Gastroesophageal sphincter (tissue), 4 donors: ENCODE data around the gene TLR6. TPM values are rescaled to one million over a fixed set of nuclear protein-coding genes. Genes with fewer than 3 reads are reported as not detected.

ENCODE experiments used
- ATAC-seq: fragments of 150-250 bp; one replicate; pipeline ENCODE4 v1.9.1; 2016; ENCODE audit warnings: mild to moderate bottlenecking, moderate library complexity
- H3K27ac ChIP-seq, 4 donors: fragments of 200-600 bp; sonication (generic) in 3 of 4; 1 replicate in 3 of 4; 2 replicates in 1 of 4; pipeline ENCODE4 v1.5.1; 2016 to 2019
- H3K27me3 ChIP-seq: fragments of 200-600 bp; sonication (generic); one replicate; pipeline ENCODE4 v1.5.1; 2019
- H3K36me3 ChIP-seq, 2 donors: fragments of 200-600 bp; sonication (generic); one replicate each; pipeline ENCODE4 v1.5.1; 2019; ENCODE audit warnings: control low read depth in 1 of 2
- H3K4me1 ChIP-seq, 3 donors: fragments of 200-600 bp; sonication (generic); 1 replicate in 2 of 3; 2 replicates in 1 of 3; pipeline ENCODE4 v1.5.1; 2016 to 2019; ENCODE audit warnings: control low read depth in 2 of 3
- H3K4me3 ChIP-seq, 2 donors: fragments of 200-600 bp; sonication (generic); one replicate each; pipeline ENCODE4 v1.5.1; 2019; ENCODE audit warnings: mild to moderate bottlenecking in 1 of 2, moderate library complexity in 1 of 2
- H3K9me3 ChIP-seq, 3 donors: fragments of 200-600 bp; sonication (generic); one replicate each; pipeline ENCODE4 v1.5.1; 2017 to 2019; ENCODE audit warnings: control low read depth in 2 of 3
- EP300 ChIP-seq: sonication (generic); formaldehyde crosslinking; IDR thresholded peaks from one replicate; pipeline ENCODE4 v1.6.1; 2017; ENCODE audit warnings: antibody characterized with exemption, mild to moderate bottlenecking
- POLR2A ChIP-seq, 2 donors: fragments of 450-650 bp; IDR thresholded peaks; one replicate each; pipeline ENCODE4 v1.6.1; 2017; ENCODE audit warnings: antibody characterized with exemption in 2 of 2, mild to moderate bottlenecking in 2 of 2, moderate library complexity in 1 of 2
- POLR2AphosphoS5 ChIP-seq: sonication (generic); formaldehyde crosslinking; IDR thresholded peaks from one replicate; pipeline ENCODE4 v1.6.1; 2017; ENCODE audit warnings: antibody characterized with exemption
- WGBS, 2 donors: methylation state at CpG; one replicate each; pipeline ENCODE4 v1.1.5; 2018; ENCODE audit warnings: low coverage in 1 of 2; 5-methylcytosine and 5-hydroxymethylcytosine counted together
- total RNA-seq, 4 donors: library from RNA; depleted of rRNA; stranded (reverse); fragments of >200 nt; gene quantifications; one replicate each; pipeline ENCODE4 v1.1.0, GENCODE V29; 2016
- TF ChIP-seq, protein P1 (sequence below), 4 experiments: fragments of 200-600 bp in 2 of 4; fragments of 450-650 bp in 2 of 4; sonication (generic) in 1 of 4; IDR thresholded peaks; one replicate each; pipeline ENCODE4 v1.5.1; 2017 to 2019; ENCODE audit warnings: antibody characterized with exemption in 4 of 4, mild to moderate bottlenecking in 2 of 4, moderate library complexity in 2 of 4

TLR6 gene
- total RNA-seq, 4 donors from 2014 or later, result 1.4 to 2.4 (median 2.0) TPM

DNA sequence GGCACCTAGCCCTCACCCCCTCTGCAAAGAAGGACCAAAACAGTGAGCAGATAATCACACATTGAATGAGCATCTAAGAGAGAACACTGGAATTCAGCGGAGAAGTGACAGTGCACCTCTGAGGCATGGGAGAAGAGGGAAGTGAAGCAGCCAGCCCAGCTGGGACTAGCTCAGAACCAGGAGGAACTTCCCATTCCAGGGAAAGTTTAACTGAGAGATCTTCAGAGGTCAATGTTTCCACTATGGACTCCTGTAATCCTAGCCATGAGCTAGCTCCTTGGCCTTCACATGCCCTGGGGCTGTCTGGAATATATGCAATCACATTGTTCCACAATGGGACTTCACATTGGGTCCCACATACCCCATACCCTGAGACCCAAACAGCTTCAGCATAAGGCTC, 24.4 kb downstream of the TLR6 start:
- Histone ChIP-seq H3K27me3 (no peaks in the 10 kb centered on the region), H3K9me3 (peaks cover 0 to 30% (median 1%) of the 10 kb centered on the region in 3 donors), H3K27ac (no peak overlapping the region), H3K36me3 (no peaks in the 10 kb centered on the region), H3K4me3 (no peak overlapping the region), H3K4me1 (no peaks in the 10 kb centered on the region)
- no peak for TF ChIP-seq EP300
- no peak for TF ChIP-seq POLR2A (IDR thresholded peaks at IDR 0.05)
- TF ChIP-seq, protein P1, sequence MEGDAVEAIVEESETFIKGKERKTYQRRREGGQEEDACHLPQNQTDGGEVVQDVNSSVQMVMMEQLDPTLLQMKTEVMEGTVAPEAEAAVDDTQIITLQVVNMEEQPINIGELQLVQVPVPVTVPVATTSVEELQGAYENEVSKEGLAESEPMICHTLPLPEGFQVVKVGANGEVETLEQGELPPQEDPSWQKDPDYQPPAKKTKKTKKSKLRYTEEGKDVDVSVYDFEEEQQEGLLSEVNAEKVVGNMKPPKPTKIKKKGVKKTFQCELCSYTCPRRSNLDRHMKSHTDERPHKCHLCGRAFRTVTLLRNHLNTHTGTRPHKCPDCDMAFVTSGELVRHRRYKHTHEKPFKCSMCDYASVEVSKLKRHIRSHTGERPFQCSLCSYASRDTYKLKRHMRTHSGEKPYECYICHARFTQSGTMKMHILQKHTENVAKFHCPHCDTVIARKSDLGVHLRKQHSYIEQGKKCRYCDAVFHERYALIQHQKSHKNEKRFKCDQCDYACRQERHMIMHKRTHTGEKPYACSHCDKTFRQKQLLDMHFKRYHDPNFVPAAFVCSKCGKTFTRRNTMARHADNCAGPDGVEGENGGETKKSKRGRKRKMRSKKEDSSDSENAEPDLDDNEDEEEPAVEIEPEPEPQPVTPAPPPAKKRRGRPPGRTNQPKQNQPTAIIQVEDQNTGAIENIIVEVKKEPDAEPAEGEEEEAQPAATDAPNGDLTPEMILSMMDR (IDR thresholded peaks at IDR 0.05), result no peak
- 67% methylated on average over 1 of the region's 1 CpG; no CpG with 5 or more reads in 1 of the 2 donors for WGBS, 2 donors
- no peak for ATAC-seq

DNA sequence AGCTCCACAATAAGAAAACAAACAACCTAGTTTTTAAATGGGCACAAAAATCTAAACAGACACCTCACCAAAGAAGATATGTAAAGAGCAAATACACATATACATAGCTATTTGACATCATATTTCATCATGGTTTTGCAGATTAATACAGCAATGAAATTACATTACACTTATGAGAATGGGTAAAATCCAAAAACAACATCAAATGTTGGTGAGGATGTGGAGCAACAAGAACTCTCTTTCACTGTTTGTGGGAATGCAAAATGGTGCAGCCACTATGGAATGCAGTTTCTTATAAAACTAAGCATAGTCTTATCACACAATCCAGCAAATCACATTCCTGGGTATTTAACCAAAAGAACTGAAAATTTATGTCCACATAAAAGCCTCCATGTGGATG, 25.0 kb downstream of the TLR6 start:
- no peak for ATAC-seq
- no peaks in the 10 kb centered on the region for H3K36me3 ChIP-seq
- H3K27ac ChIP-seq, result no peak overlapping the region
- no peaks in the 10 kb centered on the region for H3K27me3 ChIP-seq
- peaks cover 0 to 24% (median 0%) of the 10 kb centered on the region in 3 donors for H3K9me3 ChIP-seq
- no peaks in the 10 kb centered on the region for H3K4me1 ChIP-seq
- TF ChIP-seq POLR2AphosphoS5 (no peak), POLR2A (IDR thresholded peaks at IDR 0.05) (no peak), EP300 (no peak)
- TF ChIP-seq, protein P1 (IDR thresholded peaks at IDR 0.05), result no peak
- H3K4me3 ChIP-seq, result no peak overlapping the region

DNA sequence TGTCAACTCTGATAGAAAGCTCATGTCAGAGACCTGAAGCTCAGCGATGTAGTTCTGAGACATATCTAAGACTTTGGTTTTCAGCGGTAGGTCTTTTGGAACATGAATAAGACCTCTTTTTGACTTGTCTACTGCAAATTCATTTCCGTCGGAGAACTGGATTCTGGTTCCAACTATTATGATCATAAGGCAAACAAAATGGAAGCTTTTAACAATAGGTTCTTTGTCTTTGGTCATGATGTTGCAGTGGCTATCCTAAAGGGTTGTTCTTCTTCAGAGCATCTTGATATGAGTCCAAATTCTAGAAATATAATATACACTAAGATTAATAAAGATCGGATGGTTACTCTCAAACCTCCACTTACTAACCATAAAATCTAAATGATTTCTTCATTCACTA, 27.4 kb downstream of the TLR6 start:
- WGBS, 2 donors, result 86 to 87% methylated on average over 5 of the region's 5 CpGs

DNA sequence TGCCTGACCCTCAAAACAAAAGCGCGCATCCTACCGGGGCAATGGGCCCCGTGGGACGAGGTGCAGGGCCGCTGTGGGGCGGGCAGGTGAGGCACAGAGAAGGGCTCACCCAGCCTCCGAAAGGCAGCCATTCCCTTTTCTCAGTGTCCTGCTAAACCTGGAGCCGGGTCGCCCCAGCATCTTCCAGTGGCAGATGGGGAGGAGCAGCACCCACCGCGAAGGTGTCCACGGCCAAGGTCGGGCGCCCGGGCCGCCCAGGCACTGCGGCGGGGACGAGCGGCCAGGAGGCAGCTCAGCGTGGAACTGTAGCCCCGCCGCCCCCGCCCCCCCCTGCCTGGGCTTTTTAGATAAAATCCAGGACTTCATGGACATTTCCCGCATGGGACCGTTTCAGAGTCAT, 32.9 kb downstream of the TLR6 start:
- Histone ChIP-seq H3K9me3 (no peaks in the 10 kb centered on the region), H3K4me3 (no peak overlapping the region), H3K4me1 (no peaks in the 10 kb centered on the region), H3K27ac (no peak overlapping the region), H3K27me3 (no peaks in the 10 kb centered on the region), H3K36me3 (no peaks in the 10 kb centered on the region)
- no peak for TF ChIP-seq POLR2A (IDR thresholded peaks at IDR 0.05)
- TF ChIP-seq, protein P1 (IDR thresholded peaks at IDR 0.05), result no peak
- no peak for TF ChIP-seq POLR2AphosphoS5
- no peak for TF ChIP-seq EP300
- WGBS, 2 donors, result no CpG with 5 or more reads among the region's 27 CpGs
- ATAC-seq, result no peak

More for the DNA sequence above, 27.4 kb downstream of the TLR6 start:
- H3K4me3 ChIP-seq, result no peak overlapping the region
- TF ChIP-seq POLR2A (IDR thresholded peaks at IDR 0.05) (no peak), POLR2AphosphoS5 (no peak), EP300 (no peak)
- TF ChIP-seq, protein P1 (IDR thresholded peaks at IDR 0.05), result no peak
- ATAC-seq, result no peak
- peaks cover 0 to 3% (median 0%) of the 10 kb centered on the region in 3 donors for H3K9me3 ChIP-seq
- no peaks in the 10 kb centered on the region for H3K4me1 ChIP-seq
- no peak overlapping the region for H3K27ac ChIP-seq
- H3K27me3 ChIP-seq, result no peaks in the 10 kb centered on the region
- no peaks in the 10 kb centered on the region for H3K36me3 ChIP-seq

DNA sequence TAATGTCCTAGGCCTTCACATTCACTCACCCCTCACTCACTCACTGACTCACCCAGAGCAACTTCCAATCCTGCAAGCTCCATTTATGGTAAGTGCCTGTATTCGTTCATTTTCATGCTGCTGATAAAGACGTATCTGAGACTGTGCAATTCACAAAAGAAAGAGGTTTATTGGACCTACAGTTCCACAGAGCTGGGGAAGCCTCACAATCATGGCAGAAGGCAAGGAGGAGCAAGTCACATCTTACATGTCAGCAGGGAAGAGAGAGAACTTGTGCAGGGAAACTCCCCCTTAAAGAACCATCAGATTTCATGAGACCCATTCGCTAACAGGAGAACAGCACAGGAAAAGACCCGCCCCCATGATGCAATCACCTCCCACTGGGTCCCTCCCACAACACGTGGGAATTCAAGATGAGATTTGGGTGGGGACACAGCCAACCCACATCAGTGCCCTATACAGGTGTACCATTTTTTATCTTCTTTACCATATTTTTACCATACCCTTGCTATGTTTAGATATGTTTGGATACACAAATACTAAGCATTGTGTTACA, 33.8 kb downstream of the TLR6 start:
- no peak for TF ChIP-seq POLR2A (IDR thresholded peaks at IDR 0.05)
- TF ChIP-seq POLR2AphosphoS5, result no peak
- TF ChIP-seq, protein P1 (IDR thresholded peaks at IDR 0.05), result no peak
- no peak for TF ChIP-seq EP300
- Histone ChIP-seq H3K4me1 (no peaks in the 10 kb centered on the region), H3K9me3 (no peaks in the 10 kb centered on the region), H3K36me3 (no peaks in the 10 kb centered on the region), H3K27me3 (no peaks in the 10 kb centered on the region), H3K4me3 (no peak overlapping the region), H3K27ac (no peak overlapping the region)
- 75 to 80% methylated on average over 3 to 5 of the region's 5 CpGs for WGBS, 2 donors
- no peak for ATAC-seq
